HG03571 (cell line): ENCODE measurements around the gene KLC3.
"Not testable (repeated sequence)": the region's sequence is repeated elsewhere in the genome, so short reads cannot be mapped to it uniquely, and the experiment has no call there.

Experiments used
- ATAC-seq: cut with Tn5 transposase; IDR thresholded peaks from one replicate; pipeline ENCODE4 v1.9.1; 2021; ENCODE audit not compliant: unreplicated experiment

KLC3 gene

GRCh38 chr19:45340232-45340898 is at the start of gene KLC3:
Gene KLC3, plus strand, starts transcription at chr19:45340750. Its CDS starts 4,792 bp downstream, at chr19:45345542.
- ATAC-seq, result no peak

- no peak for ATAC-seq
These were observed 48.7 kb upstream of the KLC3 start for GRCh38 chr19:45291834-45292233.

- ATAC-seq, result no peak
These were observed 46.9 kb upstream of the KLC3 start for GRCh38 chr19:45293682-45294081.

GRCh38 chr19:45294291-45295029 is 46.1 kb upstream of the KLC3 start:
- no peak for ATAC-seq

GRCh38 chr19:45295873-45296272 is 44.7 kb upstream of the KLC3 start:
- no peak for ATAC-seq

- ATAC-seq, result no peak
These were observed 44.2 kb upstream of the KLC3 start for GRCh38 chr19:45296355-45296754.

GRCh38 chr19:45297674-45298073 is 42.9 kb upstream of the KLC3 start:
- ATAC-seq, result no peak

- ATAC-seq, result no peak
These were observed 42.3 kb upstream of the KLC3 start for GRCh38 chr19:45298264-45298663.

- no peak for ATAC-seq
These were observed 40.8 kb upstream of the KLC3 start for GRCh38 chr19:45299719-45300118.

GRCh38 chr19:45302416-45302815 is 38.1 kb upstream of the KLC3 start:
- ATAC-seq, result no peak

GRCh38 chr19:45303269-45304060 is 37.1 kb upstream of the KLC3 start:
- no peak for ATAC-seq

- no peak for ATAC-seq
These were observed 36.2 kb upstream of the KLC3 start for GRCh38 chr19:45304141-45304926.

GRCh38 chr19:45305007-45305406 is 35.5 kb upstream of the KLC3 start:
- no peak for ATAC-seq

GRCh38 chr19:45305421-45305820 is 35.1 kb upstream of the KLC3 start:
- no peak for ATAC-seq

GRCh38 chr19:45306040-45306439 is 34.5 kb upstream of the KLC3 start:
- ATAC-seq, result no peak

GRCh38 chr19:45306518-45307027 is 34.0 kb upstream of the KLC3 start:
- no peak for ATAC-seq

GRCh38 chr19:45307361-45307760 is 33.2 kb upstream of the KLC3 start:
- ATAC-seq, result no peak

- ATAC-seq, result not testable (repeated sequence)
These were observed 31.2 kb upstream of the KLC3 start for GRCh38 chr19:45309322-45309721.

GRCh38 chr19:45311621-45312020 is 28.9 kb upstream of the KLC3 start:
- ATAC-seq, result no peak

- not testable (repeated sequence) for ATAC-seq
These were observed 28.3 kb upstream of the KLC3 start for GRCh38 chr19:45312285-45312684.
